Mesodermal cell (in vitro differentiated cells): ENCODE results near the gene SIVA1.

Source experiments
- H3K27ac ChIP-seq: 2 replicates; pipeline ENCODE4 v1.7.0; 2013; ENCODE audit warnings: mild to moderate bottlenecking, low read depth, low read length, moderate library complexity; ENCODE audit not compliant: severe bottlenecking
- H3K36me3 ChIP-seq: 2 replicates; pipeline ENCODE4 v1.7.1; 2013; ENCODE audit warnings: mild to moderate bottlenecking, low read length, moderate library complexity; ENCODE audit not compliant: control insufficient read depth, insufficient read depth
- H3K4me1 ChIP-seq: one replicate; pipeline ENCODE4 v1.7.1; 2013; ENCODE audit warnings: mild to moderate bottlenecking, low read length; ENCODE audit not compliant: insufficient read depth, control insufficient read depth, poor library complexity, severe bottlenecking
- H3K4me3 ChIP-seq: 2 replicates; pipeline ENCODE4 v1.7.0; 2013; ENCODE audit warnings: low read length, control low read depth, mild to moderate bottlenecking; ENCODE audit not compliant: insufficient read depth, poor library complexity, severe bottlenecking; ENCODE audit errors: extremely low read depth
- H3K9me3 ChIP-seq: 2 replicates; pipeline ENCODE4 v1.7.1; 2013; ENCODE audit warnings: mild to moderate bottlenecking, low read length, moderate library complexity; ENCODE audit not compliant: control insufficient read depth
- WGBS, 2 experiments: methylation state at CpG; one replicate each; pipeline ENCODE4 v1.1.5; 2013; ENCODE audit warnings: missing lambda C conversion rate in 2 of 2; ENCODE audit not compliant: insufficient coverage in 2 of 2; 5-methylcytosine and 5-hydroxymethylcytosine counted together

Gene SIVA1

GRCh38 chr14:104767634-104767918, 14.6 kb downstream of the SIVA1 start:
- WGBS, 2 experiments = 87 to 91% methylated on average over 4 to 5 of the region's 5 CpGs

GRCh38 chr14:104768437-104769323, 15.7 kb downstream of the SIVA1 start:
- Histone ChIP-seq H3K27ac (peak overlapping the region; percentile 16), H3K4me3 (no peak overlapping the region), H3K36me3 (peaks cover 39% of the 10 kb centered on the region), H3K4me1 (peaks cover 15% of the 10 kb centered on the region), H3K9me3 (no peaks in the 10 kb centered on the region)
- WGBS, 2 experiments = 11 to 24% methylated on average over 14 to 17 of the region's 25 CpGs

More at GRCh38 chr14:104767634-104767918, 14.6 kb downstream of the SIVA1 start:
- H3K36me3 ChIP-seq = peaks cover 35% of the 10 kb centered on the region
- no peak overlapping the region for H3K27ac ChIP-seq
- no peaks in the 10 kb centered on the region for H3K9me3 ChIP-seq
- H3K4me1 ChIP-seq = peaks cover 15% of the 10 kb centered on the region
- H3K4me3 ChIP-seq = no peak overlapping the region

DNA sequence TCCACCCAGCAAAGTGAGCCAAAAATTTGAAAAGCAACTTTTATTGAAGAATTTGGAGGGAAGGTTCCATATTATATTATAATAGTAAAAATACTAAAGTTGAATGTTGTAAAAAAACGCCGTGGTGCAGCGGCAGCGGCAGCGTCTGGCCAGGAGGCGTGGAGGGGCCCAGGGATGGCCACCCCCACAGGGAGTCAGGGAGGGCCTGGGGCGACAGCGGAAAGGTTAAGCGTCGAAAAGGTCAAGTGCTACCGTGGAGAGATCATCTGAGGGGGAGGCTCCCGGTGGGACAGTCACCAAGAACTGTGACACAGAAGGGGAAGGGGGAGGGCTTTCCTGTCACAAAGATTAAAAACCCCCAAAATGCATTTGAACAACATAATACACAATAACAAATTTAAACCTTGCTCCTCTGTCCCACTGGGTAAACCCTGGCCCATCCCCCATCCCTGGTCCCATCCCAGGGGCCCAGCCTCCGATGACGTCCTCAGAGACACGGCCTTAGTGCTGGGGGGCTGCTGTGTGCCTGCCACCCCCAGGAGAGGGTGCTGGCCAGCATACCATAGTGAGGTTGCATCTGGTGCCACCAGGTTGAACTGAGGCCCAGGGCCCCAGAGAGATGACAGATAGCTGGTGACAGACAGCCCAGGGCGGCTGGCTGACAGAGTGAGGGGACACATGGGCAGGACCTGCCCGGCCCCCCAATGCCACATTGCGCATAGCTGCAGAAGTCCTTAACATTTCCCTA, 16.6 kb downstream of the SIVA1 start:
- H3K4me1 ChIP-seq = peaks cover 15% of the 10 kb centered on the region
- WGBS, 2 experiments = 86 to 90% methylated on average over 14 to 17 of the region's 18 CpGs
- peaks cover 43% of the 10 kb centered on the region for H3K36me3 ChIP-seq
- no peak overlapping the region for H3K4me3 ChIP-seq
- H3K9me3 ChIP-seq = no peaks in the 10 kb centered on the region
- H3K27ac ChIP-seq = no peak overlapping the region

DNA sequence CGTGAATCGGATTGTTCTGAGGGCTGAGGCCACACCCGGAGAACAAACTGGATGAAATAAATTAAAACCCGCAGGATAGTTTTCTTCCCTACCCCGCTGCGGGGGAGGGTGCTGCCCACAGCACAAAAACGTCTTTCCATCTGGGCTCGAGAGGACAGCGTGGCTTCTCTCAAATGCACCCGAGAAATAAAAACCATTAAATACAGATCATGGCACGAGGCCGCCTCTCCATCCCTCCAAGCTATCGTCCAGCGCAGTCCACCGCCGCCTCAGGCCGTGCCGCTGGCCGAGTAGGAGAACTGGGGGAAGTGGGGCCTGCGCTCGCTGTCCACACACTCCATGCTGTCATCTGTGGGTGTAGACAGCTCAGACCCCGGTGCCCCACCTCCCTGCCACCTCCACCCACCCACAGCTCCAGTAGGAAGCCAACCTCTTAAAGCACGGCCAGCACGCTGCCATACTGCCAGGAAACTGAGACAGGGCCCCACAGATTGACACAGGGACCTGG, 17.2 kb downstream of the SIVA1 start:
- WGBS, 2 experiments = 94% methylated on average over 16 to 20 of the region's 24 CpGs
- no peaks in the 10 kb centered on the region for H3K9me3 ChIP-seq
- no peak overlapping the region for H3K27ac ChIP-seq
- H3K36me3 ChIP-seq = peaks cover 49% of the 10 kb centered on the region
- peaks cover 15% of the 10 kb centered on the region for H3K4me1 ChIP-seq
- H3K4me3 ChIP-seq = no peak overlapping the region

DNA sequence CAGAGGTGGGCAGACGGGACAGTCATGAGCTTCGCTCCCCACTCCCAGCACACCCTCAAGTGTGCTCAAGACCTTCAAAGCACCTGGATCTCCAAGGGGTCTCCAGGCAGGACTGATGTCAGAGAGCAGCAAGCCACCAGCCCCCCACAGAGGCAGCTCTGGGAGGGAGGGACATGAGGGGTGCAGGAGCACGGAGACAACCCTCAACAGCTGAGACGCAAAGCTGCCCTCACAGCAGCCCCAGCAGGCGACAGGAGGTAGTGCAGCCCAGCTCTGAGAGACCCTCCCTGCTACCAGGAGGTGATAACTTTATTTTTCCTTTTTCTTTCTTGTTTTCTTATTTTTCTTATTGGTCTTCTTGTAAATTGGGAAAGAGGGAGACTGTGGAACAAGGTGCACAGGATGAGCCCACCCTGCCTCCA, 17.9 kb downstream of the SIVA1 start:
- Histone ChIP-seq H3K4me3 (no peak overlapping the region), H3K27ac (no peak overlapping the region), H3K4me1 (peaks cover 15% of the 10 kb centered on the region), H3K36me3 (peaks cover 55% of the 10 kb centered on the region), H3K9me3 (no peaks in the 10 kb centered on the region)
- WGBS, 2 experiments = 86 to 93% methylated on average over 3 to 4 of the region's 5 CpGs

DNA sequence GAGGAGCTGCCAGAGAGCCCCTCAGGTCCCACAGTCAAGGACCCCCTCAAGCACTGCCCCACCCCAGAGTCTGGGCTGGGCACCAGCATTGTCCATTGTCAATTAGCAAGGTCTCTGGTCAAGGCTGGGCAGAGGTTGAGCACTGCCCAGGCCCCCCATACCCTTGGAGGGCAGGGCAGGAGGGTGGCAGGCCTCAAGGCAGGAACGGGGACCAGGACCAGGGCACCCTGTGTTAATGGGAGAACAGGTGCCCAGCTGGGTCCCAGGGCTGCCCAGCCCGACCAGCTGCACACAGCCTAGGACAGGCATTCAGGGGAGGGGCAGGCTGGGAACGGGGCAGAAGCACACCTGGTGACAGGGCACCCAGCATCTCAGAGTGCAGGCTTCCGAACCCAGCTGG, 18.4 kb downstream of the SIVA1 start:
- 100% methylated on average over 4 of the region's 4 CpGs for WGBS, 2 experiments
- H3K36me3 ChIP-seq = peaks cover 59% of the 10 kb centered on the region
- H3K9me3 ChIP-seq = no peaks in the 10 kb centered on the region
- H3K27ac ChIP-seq = no peak overlapping the region
- H3K4me3 ChIP-seq = no peak overlapping the region
- peaks cover 15% of the 10 kb centered on the region for H3K4me1 ChIP-seq

DNA sequence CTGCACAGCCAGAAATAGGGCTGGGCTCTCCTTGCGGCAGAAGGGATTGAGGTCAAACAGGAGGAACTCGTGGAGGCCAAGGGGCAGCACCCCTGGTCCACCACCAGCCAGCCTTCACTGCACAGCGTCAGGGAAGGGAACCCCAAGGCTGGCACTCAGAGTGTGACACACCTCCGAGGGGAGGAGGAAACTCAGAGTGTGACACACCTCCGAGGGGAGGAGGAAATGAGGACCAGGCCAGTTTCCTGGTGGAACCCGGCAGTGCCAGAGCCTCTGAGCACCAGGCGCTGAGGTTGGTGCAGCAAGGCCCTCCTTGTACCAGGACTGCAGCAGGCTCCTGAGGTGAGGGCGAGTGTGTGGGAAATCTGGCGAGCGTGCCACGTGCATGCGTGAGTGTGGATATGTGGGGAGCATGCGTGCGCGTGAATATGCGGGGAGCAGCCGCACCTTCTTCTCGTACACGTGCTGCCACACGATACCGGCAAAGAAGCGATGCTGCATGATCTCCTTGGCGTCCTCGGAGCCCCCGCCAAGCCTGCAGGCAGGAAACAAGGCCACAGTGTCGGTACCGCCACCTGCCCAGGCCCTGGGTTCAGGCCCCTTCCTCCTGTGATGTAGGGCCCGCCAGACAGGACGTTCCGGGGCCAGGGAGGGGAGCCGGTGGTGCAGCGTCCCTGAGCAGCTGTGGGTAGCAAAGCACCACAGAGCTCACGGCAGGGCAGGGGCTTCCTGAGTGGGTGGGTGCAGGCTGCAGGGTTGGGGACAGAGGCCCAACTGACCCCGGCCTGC, 19.2 kb downstream of the SIVA1 start:
- peaks cover 15% of the 10 kb centered on the region for H3K4me1 ChIP-seq
- no peaks in the 10 kb centered on the region for H3K9me3 ChIP-seq
- H3K27ac ChIP-seq = no peak overlapping the region
- WGBS, 2 experiments = 97 to 98% methylated on average over 29 to 34 of the region's 34 CpGs
- peaks cover 66% of the 10 kb centered on the region for H3K36me3 ChIP-seq
- no peak overlapping the region for H3K4me3 ChIP-seq

DNA sequence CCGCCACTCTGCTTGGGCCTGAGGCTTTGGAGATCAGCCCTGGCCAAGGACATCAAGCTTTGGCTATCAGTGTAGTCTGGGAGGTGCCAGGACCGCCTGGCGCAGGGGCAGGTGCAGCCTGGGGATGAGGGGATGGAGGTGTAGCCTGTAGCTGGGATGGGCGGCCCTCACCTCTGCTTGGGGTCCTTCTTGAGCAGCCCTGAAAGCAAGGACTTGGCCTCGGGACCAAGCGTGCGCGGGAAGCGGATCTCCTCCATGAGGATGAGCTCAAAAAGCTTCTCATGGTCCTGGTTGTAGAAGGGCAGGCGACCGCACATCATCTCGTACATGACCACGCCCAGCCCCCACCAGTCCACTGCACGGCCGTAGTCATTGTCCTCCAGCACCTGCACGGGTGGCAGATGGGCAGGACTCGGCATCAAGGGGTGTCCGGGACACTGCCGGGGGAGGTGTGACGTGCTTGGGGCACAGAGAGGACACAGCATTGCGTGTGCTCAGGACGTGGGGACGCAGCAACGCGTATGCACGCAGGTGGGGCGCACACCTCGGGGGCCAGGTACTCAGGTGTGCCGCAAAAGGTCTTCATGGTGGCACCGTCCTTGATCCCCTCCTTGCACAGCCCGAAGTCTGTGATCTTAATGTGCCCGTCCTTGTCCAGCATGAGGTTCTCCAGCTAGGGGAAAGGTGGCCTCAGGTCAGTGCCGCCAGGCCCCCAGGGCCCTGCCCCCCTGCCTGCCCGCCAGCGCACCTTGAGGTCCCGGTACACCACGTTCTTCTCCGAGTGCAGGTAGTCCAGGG, 20.0 kb downstream of the SIVA1 start:
- 97 to 98% methylated on average over 32 to 38 of the region's 38 CpGs for WGBS, 2 experiments
- Histone ChIP-seq H3K27ac (no peak overlapping the region), H3K36me3 (peaks cover 71% of the 10 kb centered on the region), H3K4me3 (no peak overlapping the region), H3K9me3 (no peaks in the 10 kb centered on the region), H3K4me1 (peaks cover 15% of the 10 kb centered on the region)

- no peak overlapping the region for H3K4me3 ChIP-seq
- peaks cover 15% of the 10 kb centered on the region for H3K4me1 ChIP-seq
- no peaks in the 10 kb centered on the region for H3K9me3 ChIP-seq
- peaks cover 68% of the 10 kb centered on the region for H3K36me3 ChIP-seq
- 93 to 95% methylated on average over 37 to 40 of the region's 46 CpGs for WGBS, 2 experiments
- H3K27ac ChIP-seq = no peak overlapping the region
Measured at GRCh38 chr14:104773505-104774452, 20.8 kb downstream of the SIVA1 start.
